22Rv1 (cell line): ENCODE measurements around the gene MEX3A.
"Not testable (repeated sequence)": the region's sequence is repeated elsewhere in the genome, so short reads cannot be mapped to it uniquely, and the experiment has no call there.

ENCODE experiments used
- H3K27ac ChIP-seq: fragments of 450-650 bp; 2 replicates; pipeline ENCODE4 v1.5.1; 2017
- CTCF ChIP-seq: fragments of 450-650 bp; IDR thresholded peaks from 2 replicates; pipeline ENCODE4 v1.5.1; 2017; ENCODE audit warnings: mild to moderate bottlenecking
- ZFX ChIP-seq: fragments of 450-650 bp; IDR thresholded peaks from 2 replicates; pipeline ENCODE4 v1.6.1; 2017; ENCODE audit warnings: antibody characterized with exemption, borderline replicate concordance

The MEX3A gene

GRCh38 chr1:156050376-156050775 is 31.9 kb downstream of the MEX3A start:
- H3K27ac ChIP-seq = no peak overlapping the region
- no peak for TF ChIP-seq CTCF
- no peak for TF ChIP-seq ZFX

- TF ChIP-seq ZFX (no peak), CTCF (no peak)
- H3K27ac ChIP-seq = no peak overlapping the region
Observed at GRCh38 chr1:156048663-156049258, 33.5 kb downstream of the MEX3A start.

GRCh38 chr1:156045076-156045475 is 37.2 kb downstream of the MEX3A start:
- H3K27ac ChIP-seq = no peak overlapping the region
- TF ChIP-seq ZFX (no peak), CTCF (no peak)

GRCh38 chr1:156042828-156043227 is 39.4 kb downstream of the MEX3A start:
- no peak for TF ChIP-seq CTCF
- TF ChIP-seq ZFX = no peak
- H3K27ac ChIP-seq = no peak overlapping the region

GRCh38 chr1:156034991-156035390 is 47.3 kb downstream of the MEX3A start:
- not testable (repeated sequence) for H3K27ac ChIP-seq

GRCh38 chr1:156033011-156033410 is 49.3 kb downstream of the MEX3A start:
- no peak for TF ChIP-seq CTCF
- TF ChIP-seq ZFX = no peak
- H3K27ac ChIP-seq = no peak overlapping the region

GRCh38 chr1:156026588-156026987 is 55.7 kb downstream of the MEX3A start:
- TF ChIP-seq CTCF (no peak), ZFX (no peak)
- no peak overlapping the region for H3K27ac ChIP-seq

GRCh38 chr1:156025876-156026275 is 56.4 kb downstream of the MEX3A start:
- TF ChIP-seq ZFX = no peak
- peak; percentile 72 for TF ChIP-seq CTCF
- no peak overlapping the region for H3K27ac ChIP-seq
